ENCODE results near the gene CPNE7. TPM values are rescaled to one million over a fixed set of nuclear protein-coding genes. Genes with fewer than 3 reads are reported as not detected.
"Not testable (repeated sequence)": the region's sequence is repeated elsewhere in the genome, so short reads cannot be mapped to it uniquely, and the experiment has no call there.

CPNE7 gene
- total RNA-seq, 1 donor from 2014 or later, result 1.2 TPM

DNA sequence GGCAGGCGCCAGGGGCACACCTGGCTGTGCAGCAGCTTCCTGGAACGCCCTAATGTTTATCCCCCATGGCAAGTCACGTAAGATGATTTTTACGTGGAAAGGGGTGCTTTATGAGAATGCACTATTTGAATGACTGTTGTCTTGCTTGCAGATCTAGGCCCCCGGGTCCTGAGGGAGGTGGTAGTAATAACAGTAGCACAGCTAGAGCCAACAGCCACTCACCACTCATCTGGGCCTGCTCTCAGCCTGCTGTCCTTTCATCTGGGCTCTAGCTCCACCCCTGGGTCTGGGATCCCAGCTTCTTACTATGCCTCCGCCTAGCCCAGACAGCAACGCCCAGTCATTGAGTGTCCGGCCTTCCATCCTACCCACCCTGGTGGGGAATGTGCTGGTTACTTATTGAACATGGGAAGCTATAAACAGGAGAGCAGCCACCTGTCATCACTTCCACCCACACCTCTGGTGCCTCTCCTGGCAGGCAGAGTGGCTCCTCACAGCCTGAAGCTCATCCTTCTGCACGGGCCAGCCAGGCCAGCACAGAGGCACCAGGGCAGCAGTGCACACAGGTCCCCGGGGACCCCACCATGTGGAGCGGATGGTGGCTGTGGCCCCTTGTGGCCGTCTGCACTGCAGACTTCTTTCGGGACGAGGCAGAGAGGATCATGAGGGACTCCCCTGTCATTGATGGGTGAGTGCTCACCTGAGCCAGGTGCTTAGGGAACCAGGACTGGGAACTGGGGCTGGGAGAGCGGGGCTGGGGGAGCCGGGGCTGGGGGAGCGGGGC is 54.5 kb downstream of the CPNE7 start:
- Mint-ChIP-seq H3K9me3 (no peaks in the 10 kb centered on the region), H3K27ac (no peak overlapping the region), H3K27me3 (ENCODE audit: low read depth) (peaks cover 31% of the 10 kb centered on the region), H3K36me3 (no peaks in the 10 kb centered on the region), H3K4me1 (no peaks in the 10 kb centered on the region), H3K4me3 (no peak overlapping the region)
- DNase-seq (ENCODE audit: low spot score in 2 of 2, unreplicated experiment in 2 of 2), result no peak
- no peak for TF ChIP-seq CTCF (IDR thresholded peaks at IDR 0.05; ENCODE audit: unreplicated experiment)

GRCh38 chr16:89633064-89633631 is 57.6 kb downstream of the CPNE7 start:
- no peaks in the 10 kb centered on the region for H3K36me3 Mint-ChIP-seq
- H3K4me3 Mint-ChIP-seq, result no peak overlapping the region
- no peaks in the 10 kb centered on the region for H3K4me1 Mint-ChIP-seq
- peaks cover 43% of the 10 kb centered on the region for H3K27me3 Mint-ChIP-seq (ENCODE audit: low read depth)
- no peak for TF ChIP-seq CTCF (IDR thresholded peaks at IDR 0.05; ENCODE audit: unreplicated experiment)
- H3K9me3 Mint-ChIP-seq, result no peaks in the 10 kb centered on the region
- no peak overlapping the region for H3K27ac Mint-ChIP-seq
- no peak for DNase-seq (ENCODE audit: low spot score in 2 of 2, unreplicated experiment in 2 of 2)

DNA sequence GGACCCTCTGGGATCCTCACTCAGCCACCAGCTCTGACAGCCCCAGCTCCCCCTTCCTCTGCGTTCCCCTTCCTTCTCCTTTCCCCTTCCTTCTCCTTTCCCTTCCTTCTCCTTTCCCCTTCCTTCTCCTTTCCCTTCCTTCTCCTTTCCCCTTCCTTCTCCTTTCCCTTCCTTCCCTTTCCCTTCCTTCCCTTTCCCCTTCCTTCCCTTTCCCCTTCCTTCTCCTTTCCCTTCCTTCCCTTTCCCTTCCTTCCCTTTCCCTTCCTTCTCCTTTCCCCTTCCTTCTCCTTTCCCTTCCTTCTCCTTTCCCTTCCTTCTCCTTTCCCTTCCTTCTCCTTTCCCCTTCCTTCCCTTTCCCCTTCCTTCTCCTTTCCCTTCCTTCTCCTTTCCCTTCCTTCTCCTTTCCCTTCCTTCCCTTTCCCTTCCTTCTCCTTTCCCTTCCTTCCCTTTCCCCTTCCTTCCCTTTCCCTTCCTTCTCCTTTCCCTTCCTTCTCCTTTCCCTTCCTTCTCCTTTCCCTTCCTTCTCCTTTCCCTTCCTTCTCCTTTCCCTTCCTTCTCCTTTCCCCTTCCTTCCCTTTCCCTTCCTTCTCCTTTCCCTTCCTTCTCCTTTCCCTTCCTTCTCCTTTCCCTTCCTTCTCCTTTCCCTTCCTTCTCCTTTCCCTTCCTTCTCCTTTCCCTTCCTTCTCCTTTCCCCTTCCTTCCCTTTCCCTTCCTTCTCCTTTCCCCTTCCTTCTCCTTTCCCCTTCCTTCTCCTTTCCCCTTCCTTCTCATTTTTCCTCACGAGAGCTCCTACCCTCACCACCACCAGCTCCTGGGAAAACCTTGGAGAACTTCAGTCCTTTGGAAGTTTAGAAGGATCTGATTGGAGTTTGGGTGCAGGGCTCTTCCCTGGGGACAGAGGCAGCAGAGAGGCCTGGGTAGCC is 59.2 kb downstream of the CPNE7 start:
- H3K9me3 Mint-ChIP-seq; DNase-seq (ENCODE audit: low spot score in 2 of 2, unreplicated experiment in 2 of 2); H3K27ac Mint-ChIP-seq; H3K4me3 Mint-ChIP-seq; H3K4me1 Mint-ChIP-seq; H3K36me3 Mint-ChIP-seq: not testable (repeated sequence)
- H3K27me3 Mint-ChIP-seq (ENCODE audit: low read depth), result peaks cover 43% of the 10 kb centered on the region

DNA sequence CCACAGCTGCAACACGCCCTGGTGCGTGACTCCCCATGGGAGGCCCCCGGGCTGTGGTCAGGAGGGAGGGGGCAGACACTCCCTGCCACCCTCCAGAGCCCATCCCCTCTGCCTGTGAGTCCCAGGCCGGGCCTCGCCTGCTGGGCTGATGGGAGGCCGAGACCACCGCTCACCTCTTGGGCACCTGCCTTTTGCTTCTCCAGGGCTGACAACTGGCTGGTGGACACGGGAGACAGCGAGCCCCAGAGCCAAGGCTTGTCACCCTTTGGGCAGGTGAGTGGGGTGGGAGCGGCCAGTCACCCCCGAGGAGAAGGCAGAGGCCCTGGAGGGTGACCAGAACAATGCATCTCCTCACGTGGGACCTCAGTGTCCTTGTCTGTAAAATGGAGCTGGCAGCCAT is 61.1 kb downstream of the CPNE7 start:
- H3K27ac Mint-ChIP-seq, result no peak overlapping the region
- no peak overlapping the region for H3K4me3 Mint-ChIP-seq
- peaks cover 7% of the 10 kb centered on the region for H3K4me1 Mint-ChIP-seq
- H3K9me3 Mint-ChIP-seq, result no peaks in the 10 kb centered on the region
- no peak for DNase-seq (ENCODE audit: low spot score in 2 of 2, unreplicated experiment in 2 of 2)
- peaks cover 40% of the 10 kb centered on the region for H3K27me3 Mint-ChIP-seq (ENCODE audit: low read depth)
- no peaks in the 10 kb centered on the region for H3K36me3 Mint-ChIP-seq
- TF ChIP-seq CTCF (IDR thresholded peaks at IDR 0.05; ENCODE audit: unreplicated experiment), result no peak

GRCh38 chr16:89637379-89637778 is 61.8 kb downstream of the CPNE7 start:
- H3K9me3 Mint-ChIP-seq, result no peaks in the 10 kb centered on the region
- peaks cover 7% of the 10 kb centered on the region for H3K4me1 Mint-ChIP-seq
- peaks cover 35% of the 10 kb centered on the region for H3K27me3 Mint-ChIP-seq (ENCODE audit: low read depth)
- no peak overlapping the region for H3K4me3 Mint-ChIP-seq
- TF ChIP-seq CTCF (IDR thresholded peaks at IDR 0.05; ENCODE audit: unreplicated experiment), result no peak
- H3K36me3 Mint-ChIP-seq, result no peaks in the 10 kb centered on the region
- no peak for DNase-seq (ENCODE audit: low spot score in 2 of 2, unreplicated experiment in 2 of 2)
- H3K27ac Mint-ChIP-seq, result no peak overlapping the region

GRCh38 chr16:89638455-89638854 is 62.9 kb downstream of the CPNE7 start:
- Mint-ChIP-seq H3K9me3 (no peaks in the 10 kb centered on the region), H3K4me3 (no peak overlapping the region), H3K27ac (no peak overlapping the region), H3K27me3 (ENCODE audit: low read depth) (peaks cover 27% of the 10 kb centered on the region), H3K36me3 (no peaks in the 10 kb centered on the region), H3K4me1 (peaks cover 7% of the 10 kb centered on the region)
- no peak for DNase-seq (ENCODE audit: low spot score in 2 of 2, unreplicated experiment in 2 of 2)
- TF ChIP-seq CTCF (IDR thresholded peaks at IDR 0.05; ENCODE audit: unreplicated experiment), result no peak

Data from mesothelial cell of epicardium (in vitro differentiated cells).